ENCODE results near the gene SYCE1L.
"Not testable (repeated sequence)": the region's sequence is repeated elsewhere in the genome, so short reads cannot be mapped to it uniquely, and the experiment has no call there.

SYCE1L gene

DNA sequence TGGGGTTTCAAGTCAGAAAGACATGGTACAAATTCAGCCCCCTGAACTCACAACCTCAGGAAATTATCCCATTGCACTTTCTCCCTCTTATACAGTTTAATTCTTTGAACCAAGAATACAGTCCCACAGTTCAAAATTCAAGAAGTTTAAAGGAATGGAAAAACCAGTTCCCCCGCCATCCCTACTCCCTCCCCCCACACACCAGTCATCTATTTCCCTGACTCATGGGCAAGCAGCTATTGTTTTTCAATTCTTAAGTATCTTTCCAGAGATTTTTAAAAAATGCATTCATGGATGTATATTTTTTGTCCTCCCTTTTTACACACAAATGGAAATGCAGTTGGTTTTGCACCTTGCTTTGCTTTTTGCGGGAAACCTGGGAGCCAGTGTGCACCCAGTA, 7.3 kb downstream of the SYCE1L start:
- no peak for DNase-seq

DNA sequence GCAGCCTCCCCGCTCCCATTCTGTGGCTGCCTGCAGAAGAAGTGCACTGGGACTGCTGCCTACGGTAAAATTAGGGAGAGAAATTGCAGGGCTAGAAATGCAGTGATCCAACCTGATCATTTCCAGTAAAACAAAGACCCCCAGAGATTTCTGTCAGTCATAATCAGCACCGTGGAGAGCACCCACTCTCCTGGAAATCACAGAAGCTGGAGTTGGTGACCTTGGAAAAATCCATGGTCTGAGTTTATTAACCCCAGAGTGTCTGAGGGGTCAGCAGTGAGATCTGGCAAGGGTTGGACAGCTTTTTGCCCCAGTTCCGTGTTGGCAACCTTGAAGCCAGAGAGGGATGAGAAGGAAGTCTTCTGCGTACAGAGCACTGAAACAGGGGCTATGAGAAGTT, 7.8 kb downstream of the SYCE1L start:
- DNase-seq: no peak

DNA sequence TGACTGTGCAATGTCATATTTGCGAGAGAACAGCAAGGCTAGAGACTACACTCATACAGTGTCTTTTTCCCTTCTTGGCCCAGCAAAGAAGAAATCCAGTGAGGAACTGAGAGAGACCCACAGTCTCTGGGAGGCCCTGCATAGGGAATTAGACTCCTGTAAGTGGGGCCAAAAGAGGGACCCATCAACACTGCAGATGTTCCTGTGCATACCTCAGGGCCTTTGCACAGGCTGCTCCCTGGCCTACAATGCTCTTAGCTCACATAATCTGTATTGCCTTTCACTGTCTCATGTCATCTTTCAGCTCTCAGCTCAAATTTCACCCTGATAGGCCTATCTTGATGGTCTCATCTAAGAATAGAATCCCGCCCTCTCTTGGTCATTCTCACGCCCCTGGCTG, 9.2 kb downstream of the SYCE1L start:
- DNase-seq: no peak

DNA sequence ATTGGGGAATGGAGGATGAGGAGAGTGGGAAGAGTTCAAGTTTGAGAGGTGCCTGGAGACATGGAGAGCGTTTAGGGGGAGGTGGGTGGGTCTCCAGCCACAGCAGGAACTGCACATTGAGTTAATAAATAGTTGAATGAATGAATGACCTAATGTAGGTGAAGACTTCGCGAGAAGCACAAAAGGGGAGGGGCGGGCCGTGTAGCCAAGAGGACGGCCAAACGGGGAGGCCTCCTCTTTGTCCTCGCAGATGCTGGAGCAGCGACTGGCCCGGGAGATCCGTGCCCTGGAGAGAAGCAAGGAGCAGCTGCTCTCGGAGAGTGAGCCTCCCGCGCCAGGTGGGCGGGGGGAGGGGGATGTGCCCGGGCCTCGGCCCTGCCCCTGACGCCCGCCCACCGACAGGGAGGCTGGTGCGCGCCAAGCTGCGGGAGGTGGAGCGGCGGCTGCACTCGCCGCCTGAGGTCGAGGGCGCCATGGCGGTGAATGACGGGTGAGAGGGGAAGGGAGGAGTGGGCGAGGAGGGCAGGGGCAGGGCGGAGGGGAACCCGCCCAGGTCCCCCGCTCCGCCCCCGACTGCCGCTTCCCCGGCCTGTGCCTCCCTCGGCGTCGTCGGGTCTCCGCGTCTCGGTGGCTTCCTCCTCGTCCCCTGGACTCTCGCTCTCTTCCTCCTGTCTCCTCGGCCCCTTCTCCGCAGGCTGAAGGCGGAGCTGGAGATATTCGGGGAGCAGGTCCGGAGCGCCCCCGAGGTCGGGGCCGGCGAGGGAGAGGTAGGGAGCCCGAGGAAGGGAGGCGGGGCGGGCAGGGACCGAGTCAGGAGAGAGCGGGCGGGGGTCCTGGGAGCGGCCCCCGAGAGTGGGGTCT, 12.9 kb downstream of the SYCE1L start:
- DNase-seq: no peak

DNA sequence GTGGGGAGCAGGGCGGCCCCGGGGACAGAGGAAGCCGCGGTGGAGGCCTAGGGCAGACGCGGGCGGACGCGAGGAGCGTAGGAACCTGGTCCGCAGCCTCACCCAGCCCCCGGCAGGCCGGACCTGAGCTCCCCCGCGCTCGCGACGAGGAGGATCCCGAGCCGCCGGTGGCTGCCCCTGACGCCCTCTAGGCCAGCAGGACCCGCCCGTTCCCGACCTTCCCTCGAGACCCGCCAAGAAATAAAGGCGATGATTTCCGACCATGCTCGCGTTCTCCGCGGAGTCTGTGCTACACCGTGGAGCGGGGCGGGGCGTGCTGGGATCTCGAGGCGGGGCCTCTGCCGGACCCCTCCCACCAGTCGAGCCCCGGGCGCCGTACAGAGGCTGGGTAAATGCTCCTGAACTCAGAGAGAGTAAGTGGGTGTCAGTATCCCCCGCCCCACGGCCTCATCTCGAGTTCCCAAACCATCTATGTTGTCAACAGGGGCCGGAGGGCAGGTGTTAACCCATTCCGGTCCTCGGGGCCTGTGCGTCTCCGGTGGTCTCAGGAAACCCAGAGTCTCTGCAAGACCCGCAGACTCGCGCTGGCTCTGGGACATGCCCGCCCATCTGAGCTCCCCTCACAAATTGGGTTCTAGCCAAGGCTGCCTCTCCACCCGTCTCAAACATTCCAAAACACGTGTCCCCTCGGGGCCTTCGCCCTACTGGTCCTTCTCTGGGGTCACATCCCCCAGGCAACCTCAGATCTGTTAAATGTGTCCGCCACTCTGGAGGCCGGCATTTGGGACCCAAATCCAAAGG, 13.7 kb downstream of the SYCE1L start:
- DNase-seq: no peak

DNA sequence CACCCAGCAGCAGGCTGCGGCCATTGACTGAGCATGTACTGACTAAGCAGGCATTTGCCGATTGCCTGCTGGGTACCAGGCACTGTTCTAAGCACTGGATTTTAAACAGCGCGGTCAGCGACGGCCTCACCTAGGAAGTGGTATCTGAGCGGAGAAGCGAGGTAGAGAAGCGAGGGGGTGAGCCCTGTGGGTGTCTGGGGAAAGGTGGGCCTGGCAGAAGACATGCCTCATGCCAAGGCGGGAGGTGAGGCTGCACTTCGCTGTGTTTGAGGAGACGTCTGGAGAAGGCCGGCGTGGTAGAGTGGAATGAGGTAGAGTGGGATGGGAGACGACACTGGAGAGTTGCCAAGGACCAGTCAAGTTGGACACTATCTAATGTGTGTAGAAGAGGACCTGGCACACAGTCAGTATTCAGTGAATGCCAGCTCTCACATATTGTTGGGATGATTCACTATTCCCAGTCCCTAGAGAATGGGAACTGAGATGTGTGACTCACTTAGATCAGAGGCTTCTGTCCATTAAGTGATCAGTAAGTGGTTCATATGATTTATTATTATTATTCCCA, 14.4 kb downstream of the SYCE1L start:
- no peak for DNase-seq

DNA sequence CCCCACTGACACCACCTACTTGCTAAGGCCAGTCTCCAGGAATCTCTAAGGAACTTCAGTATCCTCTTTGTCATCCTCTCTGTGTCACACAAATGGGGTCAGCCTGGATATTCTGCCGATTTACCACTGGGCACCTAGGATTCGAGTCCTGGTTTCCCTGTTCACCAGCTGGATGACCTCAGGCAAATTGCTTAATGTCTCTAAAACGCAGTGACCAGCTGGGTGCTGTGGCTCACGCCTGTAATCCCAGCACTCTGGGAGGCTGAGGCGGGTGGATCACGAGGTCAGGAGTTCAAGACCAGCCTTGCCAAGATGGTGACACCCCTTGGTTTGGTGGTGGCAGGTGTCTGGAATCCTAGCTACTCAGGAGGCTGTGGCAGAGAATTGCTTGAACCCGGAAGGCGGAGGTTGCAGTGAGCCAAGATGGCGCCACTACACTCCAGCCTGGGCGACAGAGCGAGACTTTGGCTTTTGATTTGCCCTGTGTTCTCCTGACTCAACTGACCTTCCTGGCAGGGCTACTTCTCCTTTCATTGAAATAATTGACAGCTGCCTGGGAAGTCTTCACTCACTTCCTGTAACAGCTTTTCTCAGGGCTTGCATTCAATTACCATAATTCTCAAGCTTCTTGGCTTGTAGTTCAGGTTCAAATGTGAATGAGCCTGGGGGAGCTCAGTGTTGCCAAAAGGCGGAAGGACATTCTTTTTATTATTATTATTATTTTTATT, 15.4 kb downstream of the SYCE1L start:
- no peak for DNase-seq

DNA sequence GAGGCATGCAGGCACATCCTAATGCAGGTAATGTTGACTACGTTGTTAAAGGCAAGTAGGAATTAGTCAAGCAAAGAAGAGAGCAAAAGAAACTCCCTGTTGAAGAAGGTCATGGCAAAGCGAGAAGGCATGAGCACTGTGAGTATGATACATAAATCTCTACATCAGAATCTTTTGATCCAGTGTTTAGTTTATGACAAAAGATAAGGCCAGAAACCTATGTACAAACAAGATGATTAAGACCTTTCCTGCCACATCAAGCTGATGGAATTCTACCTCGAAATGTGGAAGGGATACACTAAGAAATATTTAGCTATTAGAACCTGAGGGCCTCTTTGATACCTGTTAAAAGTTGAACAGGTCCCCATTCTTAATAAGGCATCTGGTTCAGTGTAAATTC, 20.2 kb downstream of the SYCE1L start:
- no peak for DNase-seq

DNA sequence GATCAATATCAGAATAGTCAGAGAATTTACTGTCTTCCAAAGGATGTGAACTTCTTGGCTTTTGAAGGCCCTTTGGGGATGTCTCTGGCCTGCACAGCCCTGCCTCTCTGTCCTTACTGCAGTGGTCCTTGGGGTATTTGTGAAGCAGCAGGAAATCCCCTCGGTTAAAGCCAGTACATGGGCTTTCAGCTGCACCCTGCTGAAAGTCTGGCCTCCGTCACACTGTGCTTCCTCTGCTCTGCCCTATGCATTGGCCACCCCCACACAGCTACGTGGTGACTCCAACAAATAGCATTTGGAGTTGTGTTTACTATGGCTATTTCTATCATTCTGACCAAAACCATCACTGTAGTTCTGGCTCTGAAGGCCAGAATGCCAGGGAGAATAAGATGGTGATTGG, 21.2 kb downstream of the SYCE1L start:
- DNase-seq: no peak

DNA sequence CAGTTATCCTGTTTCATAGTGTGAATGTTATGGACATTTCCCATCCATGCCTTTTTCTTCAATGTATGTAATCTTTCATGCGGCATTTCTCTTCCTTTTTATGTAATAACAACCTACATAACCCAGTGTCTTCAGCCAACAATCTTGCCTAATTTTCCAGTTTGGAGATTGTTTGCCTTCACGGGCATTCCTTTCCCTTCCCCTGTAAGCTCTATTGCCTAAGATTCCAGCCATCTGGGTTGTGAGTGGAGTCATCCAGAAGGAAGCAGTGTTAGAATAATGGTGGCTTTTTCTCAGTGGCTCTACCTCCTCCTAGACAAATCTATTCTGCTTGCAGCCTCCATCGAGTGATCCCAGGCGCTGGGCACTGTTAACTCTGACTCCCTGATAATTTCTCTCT, 22.3 kb downstream of the SYCE1L start:
- no peak for DNase-seq

DNA sequence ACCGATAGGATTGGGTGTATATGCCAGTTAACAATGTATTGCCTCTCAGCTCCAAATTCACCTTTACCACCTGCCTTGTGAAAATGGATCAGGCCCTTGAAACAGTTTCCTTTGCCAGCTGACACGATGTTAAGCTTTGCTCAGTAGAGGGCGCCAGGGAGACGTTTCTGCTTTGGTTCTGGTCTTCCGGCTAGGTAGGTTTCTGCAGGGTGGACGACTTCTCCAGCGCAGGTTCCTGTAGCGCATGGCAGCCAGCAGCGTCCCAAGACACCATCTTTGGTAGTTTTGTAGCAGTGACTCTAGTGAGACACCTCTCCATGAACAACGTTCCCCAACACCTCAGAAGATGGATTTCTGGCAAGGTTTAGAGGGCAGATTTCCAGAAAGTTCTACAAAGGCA, 24.0 kb downstream of the SYCE1L start:
- no peak for DNase-seq

DNA sequence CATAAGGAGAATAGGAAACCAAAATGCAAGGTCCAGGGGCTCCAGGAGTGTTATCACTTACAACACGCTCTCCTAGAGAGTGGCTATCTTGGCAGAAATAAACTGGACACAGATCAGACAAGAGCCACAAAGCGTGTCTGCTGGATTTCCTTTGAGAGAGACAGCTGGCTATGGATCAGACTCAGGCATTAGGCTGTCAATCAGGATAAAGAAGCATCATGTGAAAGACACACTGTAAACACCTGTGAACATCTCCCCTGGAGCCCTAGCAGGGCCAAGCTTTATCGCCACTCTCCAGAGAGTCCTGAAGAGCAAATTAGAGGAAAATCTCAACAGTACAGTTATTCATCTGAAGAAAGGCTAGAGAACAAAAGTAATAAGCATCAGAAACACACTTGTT, 26.0 kb downstream of the SYCE1L start:
- no peak for DNase-seq

DNA sequence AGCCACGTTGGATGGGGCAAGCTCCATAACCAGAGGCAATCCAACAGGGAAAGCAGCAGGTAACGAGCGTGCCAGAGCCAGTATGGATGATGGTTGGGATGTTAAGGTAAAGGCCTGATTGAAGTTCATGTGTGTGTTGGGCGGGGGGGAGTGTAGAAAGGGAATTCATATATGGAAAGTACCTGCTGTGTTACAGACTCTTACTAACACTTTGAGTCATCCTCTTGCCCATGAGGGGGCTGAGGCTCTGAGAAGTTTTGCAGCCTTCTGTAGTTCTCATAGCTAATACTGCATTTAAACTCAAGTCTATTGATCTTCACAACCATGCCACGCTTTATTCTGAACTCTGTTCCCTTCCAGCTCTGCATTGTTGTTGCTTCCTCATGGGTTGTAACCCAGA, 28.5 kb downstream of the SYCE1L start:
- DNase-seq: no peak

DNA sequence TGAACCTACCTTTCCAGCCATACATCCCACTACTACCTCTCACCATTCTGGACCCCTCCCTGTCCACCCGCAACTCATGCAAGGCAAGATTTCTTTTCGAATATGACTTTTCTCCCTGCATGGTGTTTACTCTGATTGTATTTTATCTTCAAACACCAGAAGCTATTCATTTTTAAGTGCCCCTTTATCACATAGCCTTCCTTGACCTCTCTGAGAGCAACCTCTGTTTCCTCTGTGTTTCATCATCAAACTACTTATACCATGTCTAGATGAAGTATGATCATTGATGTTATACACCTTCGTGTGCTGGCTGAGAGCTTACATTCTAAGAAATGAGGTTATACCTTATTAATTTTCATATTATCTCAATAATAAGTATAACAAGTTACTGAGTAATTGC, 31.8 kb downstream of the SYCE1L start:
- no peak for DNase-seq

DNA sequence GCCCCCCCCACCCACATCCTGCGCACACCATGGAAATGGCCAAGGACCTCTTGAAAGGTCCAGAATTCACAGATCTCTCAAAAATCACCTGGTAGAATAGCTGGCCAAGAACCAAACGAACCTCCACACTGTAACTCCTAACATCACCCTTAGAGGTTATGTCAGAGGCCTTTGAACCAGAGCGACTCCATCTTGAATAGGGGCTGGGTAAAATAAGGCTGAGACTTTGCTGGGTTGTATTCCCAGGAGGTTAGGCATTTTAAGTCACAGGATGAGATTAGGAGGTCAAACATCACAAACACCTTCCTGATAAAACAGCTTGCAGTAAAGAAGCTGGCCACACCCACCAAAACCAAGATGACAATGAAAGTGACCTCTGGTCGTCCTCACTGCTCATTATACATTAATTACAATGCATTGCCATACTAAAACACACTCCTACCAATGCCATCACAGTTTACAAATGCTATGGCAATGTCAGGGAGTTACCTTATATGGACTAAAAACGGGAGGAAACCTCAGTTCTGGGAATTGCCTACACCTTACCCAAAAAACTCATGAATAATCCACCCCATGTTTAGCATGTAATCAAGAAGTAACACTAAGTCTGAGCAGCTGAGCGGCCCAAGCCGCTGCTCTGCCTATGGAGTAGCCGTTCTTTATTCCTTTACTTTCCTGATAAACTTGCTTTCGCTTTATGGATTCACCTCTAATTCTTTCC, 34.8 kb downstream of the SYCE1L start:
- DNase-seq: no peak

DNA sequence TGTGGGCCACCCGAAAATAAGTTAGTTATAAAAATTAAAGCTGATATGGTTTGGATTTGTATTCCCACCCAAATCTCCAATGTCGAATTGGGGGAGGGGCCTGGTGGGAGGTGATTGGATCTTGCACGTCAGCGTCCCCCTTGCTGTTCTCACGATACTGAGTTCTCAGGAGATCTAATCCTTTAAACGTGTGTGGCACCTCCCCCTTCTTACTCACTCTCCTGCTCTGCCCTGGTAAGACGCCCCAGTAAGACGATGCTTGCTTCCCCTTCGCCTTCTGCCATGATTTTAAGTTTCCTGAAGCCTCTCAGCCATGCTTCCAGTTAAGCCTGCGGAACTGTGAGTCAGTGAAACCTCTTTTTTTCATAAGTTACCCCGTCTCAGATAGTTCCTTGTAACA, 35.4 kb downstream of the SYCE1L start:
- no peak for DNase-seq

DNA sequence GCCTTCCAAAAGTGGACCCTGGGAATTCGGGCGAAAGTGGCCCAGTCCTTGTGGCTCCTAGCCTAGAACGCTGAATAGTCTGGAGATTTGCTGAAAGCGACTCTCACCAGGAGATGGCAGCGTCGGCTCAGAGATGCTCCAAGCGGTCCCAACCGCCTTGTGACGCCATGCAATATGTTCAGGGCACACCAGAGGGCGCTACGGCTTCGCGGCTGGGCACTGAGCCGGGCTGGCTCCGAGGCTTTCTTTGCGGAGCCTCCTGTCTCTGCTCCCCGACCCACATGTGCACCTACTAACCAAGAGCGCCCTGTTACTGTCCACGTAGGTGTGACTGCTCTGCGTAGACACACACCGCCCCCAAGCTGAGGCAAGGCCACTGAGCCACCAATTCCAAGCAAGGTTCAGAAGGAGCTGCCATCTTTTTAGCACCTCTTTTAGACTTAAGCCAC, 36.9 kb downstream of the SYCE1L start:
- peak; percentile 78 for DNase-seq

DNA sequence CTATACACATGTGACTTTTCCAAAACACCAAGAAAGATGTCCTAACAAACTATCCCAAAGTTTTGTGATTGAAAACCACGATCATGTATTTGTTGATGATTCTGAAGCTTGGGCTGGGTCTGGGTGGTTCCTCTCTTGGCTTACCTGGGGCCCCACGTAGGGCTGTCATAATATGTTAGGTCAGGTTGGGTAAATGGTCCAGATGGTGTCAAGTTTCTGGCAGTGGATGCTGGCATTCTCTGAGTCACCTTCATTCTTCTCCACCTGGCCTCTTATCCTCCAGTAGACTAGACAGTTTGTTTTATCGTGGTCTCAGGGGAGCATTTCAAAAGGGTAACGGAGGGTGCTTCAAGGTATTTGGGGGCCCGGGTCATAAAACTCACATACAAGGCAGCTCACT, 39.4 kb downstream of the SYCE1L start:
- no peak for DNase-seq

DNA sequence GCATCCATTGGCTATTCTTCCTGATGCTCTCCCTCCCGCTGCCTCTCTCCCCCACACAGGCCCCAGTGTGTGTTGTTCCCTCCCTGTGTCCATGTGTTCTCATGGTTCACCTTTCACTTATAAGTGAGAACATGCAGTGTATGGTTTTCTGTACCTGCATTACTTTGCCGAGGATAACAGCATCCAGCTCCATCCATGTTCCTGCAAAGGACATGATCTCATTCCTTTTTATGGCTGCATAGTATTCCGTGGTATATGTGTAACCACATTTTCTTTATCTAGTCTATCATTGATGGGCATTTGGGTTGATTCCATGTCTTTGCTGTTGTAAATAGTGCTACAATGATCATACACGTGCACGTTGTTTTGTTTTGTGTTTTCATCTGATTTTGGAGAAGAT, 43.3 kb downstream of the SYCE1L start:
- not testable (repeated sequence) for DNase-seq

DNA sequence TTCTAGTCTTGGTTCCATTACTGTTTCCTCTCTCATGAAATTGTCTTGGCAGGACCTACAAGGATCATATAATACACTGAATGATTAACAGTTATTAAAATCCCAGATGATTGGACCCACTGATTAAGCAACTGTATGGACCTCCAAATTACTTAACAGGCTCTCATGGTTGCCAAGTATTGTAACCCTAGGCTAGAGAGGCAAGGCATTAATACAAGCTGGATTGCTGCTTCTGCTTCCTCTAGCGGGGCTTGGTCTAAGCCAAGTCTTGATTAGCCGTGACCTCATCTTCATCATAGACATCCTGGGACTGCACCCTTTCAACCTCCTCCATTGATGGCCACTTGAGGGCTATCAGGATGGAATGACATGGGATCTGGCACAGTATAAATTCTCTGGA, 46.9 kb downstream of the SYCE1L start:
- DNase-seq: no peak

DNA sequence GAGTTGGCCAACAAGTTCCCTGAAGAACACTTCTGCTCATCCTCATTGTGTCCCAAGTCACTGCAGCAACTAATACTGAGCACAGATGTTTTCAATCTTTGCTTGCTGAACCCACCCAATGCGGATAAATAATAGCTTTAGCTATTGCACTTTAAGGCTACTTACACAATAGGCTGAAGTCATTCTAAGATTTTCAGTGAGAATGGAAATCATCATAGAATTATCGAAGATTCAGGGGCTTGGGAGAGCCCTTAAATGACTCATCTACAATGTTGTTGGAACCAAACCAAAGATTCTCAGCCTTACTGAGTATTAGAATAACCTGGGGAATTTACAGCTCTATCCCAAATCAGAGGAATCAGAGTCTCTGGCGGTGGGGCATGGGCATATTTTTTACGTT, 51.2 kb downstream of the SYCE1L start:
- no peak for DNase-seq

All from KG1 (cell line).